ENCODE measurements around the gene PAFAH1B2. TPM values are rescaled to one million over a fixed set of nuclear protein-coding genes. Genes with fewer than 3 reads are reported as not detected.

The PAFAH1B2 gene
- total and polyA plus RNA-seq, 4 donors = 22.2 to 73.1 (median 47.3) TPM

- Histone ChIP-seq H3K9me3 (ENCODE audit: control insufficient read depth in 4 of 4, insufficient read depth in 3 of 4, low read length in 3 of 4) (no peaks in the 10 kb centered on the region), H3K36me3 (ENCODE audit: control insufficient read depth in 4 of 4, insufficient read depth in 4 of 4, low read length in 4 of 4) (peaks cover 20 to 58% (median 34%) of the 10 kb centered on the region in 4 donors), H3K27ac (ENCODE audit: low read depth in 1 of 2, low read length in 1 of 2) (peak overlapping the region; percentile 37 to 66), H3K27me3 (ENCODE audit: control insufficient read depth in 3 of 3, insufficient read depth in 3 of 3, low read length in 2 of 3) (no peaks in the 10 kb centered on the region), H3K4me3 (no peak overlapping the region), H3K9ac (ENCODE audit: insufficient read depth in 1 of 2, low read length in 2 of 2) (no peak overlapping the region), H3K4me1 (ENCODE audit: control insufficient read depth in 5 of 5, insufficient read depth in 5 of 5, low read length in 5 of 5) (peaks cover 0 to 20% (median 6%) of the 10 kb centered on the region in 5 donors)
- no peak for ATAC-seq (ENCODE audit: insufficient read depth, low FRiP score)
- no peak for TF ChIP-seq CTCF (IDR thresholded peaks at IDR 0.05; ENCODE audit: control extremely low read depth, extremely low read depth)
- 78 to 79% methylated on average over 7 of the region's 7 CpGs for WGBS, 2 donors
- peak in 2 of 3 donors; percentile 54 to 63 for DNase-seq
Observed at GRCh38 chr11:117220999-117221774, 77.1 kb downstream of the PAFAH1B2 start.

- H3K4me1 ChIP-seq (ENCODE audit: control insufficient read depth in 5 of 5, insufficient read depth in 5 of 5, low read length in 5 of 5) = peaks cover 0 to 20% (median 6%) of the 10 kb centered on the region in 5 donors
- DNase-seq (peak in 1 of 3 donors; percentile 60), ATAC-seq (ENCODE audit: insufficient read depth, low FRiP score) (no peak)
- peak overlapping the region; percentile 37 to 66 for H3K27ac ChIP-seq (ENCODE audit: low read depth in 1 of 2, low read length in 1 of 2)
- no peaks in the 10 kb centered on the region for H3K27me3 ChIP-seq (ENCODE audit: control insufficient read depth in 3 of 3, insufficient read depth in 3 of 3, low read length in 2 of 3)
- H3K4me3 ChIP-seq = no peak overlapping the region
- WGBS, 2 donors = 74 to 86% methylated on average over 7 of the region's 7 CpGs
- H3K9me3 ChIP-seq (ENCODE audit: control insufficient read depth in 4 of 4, insufficient read depth in 3 of 4, low read length in 3 of 4) = no peaks in the 10 kb centered on the region
- no peak overlapping the region for H3K9ac ChIP-seq (ENCODE audit: insufficient read depth in 1 of 2, low read length in 2 of 2)
- no peak for TF ChIP-seq CTCF (IDR thresholded peaks at IDR 0.05; ENCODE audit: control extremely low read depth, extremely low read depth)
- peaks cover 21 to 57% (median 33%) of the 10 kb centered on the region in 4 donors for H3K36me3 ChIP-seq (ENCODE audit: control insufficient read depth in 4 of 4, insufficient read depth in 4 of 4, low read length in 4 of 4)
Observed at GRCh38 chr11:117221775-117222517, 77.9 kb downstream of the PAFAH1B2 start.

- no peak for TF ChIP-seq CTCF (IDR thresholded peaks at IDR 0.05; ENCODE audit: control extremely low read depth, extremely low read depth)
- no peaks in the 10 kb centered on the region for H3K9me3 ChIP-seq (ENCODE audit: control insufficient read depth in 4 of 4, insufficient read depth in 3 of 4, low read length in 3 of 4)
- 96 to 98% methylated on average over 14 of the region's 14 CpGs for WGBS, 2 donors
- no peaks in the 10 kb centered on the region for H3K27me3 ChIP-seq (ENCODE audit: control insufficient read depth in 3 of 3, insufficient read depth in 3 of 3, low read length in 2 of 3)
- H3K4me1 ChIP-seq (ENCODE audit: control insufficient read depth in 5 of 5, insufficient read depth in 5 of 5, low read length in 5 of 5) = peaks cover 0 to 20% (median 6%) of the 10 kb centered on the region in 5 donors
- DNase-seq (no peak), ATAC-seq (ENCODE audit: insufficient read depth, low FRiP score) (no peak)
- H3K36me3 ChIP-seq (ENCODE audit: control insufficient read depth in 4 of 4, insufficient read depth in 4 of 4, low read length in 4 of 4) = peaks cover 17 to 52% (median 29%) of the 10 kb centered on the region in 4 donors
- no peak overlapping the region for H3K4me3 ChIP-seq
- no peak overlapping the region for H3K9ac ChIP-seq (ENCODE audit: insufficient read depth in 1 of 2, low read length in 2 of 2)
- no peak overlapping the region for H3K27ac ChIP-seq (ENCODE audit: low read depth in 1 of 2, low read length in 1 of 2)
Observed at GRCh38 chr11:117222991-117223740, 79.1 kb downstream of the PAFAH1B2 start.
